ENCODE measurements around the gene SRC. TPM values are rescaled to one million over a fixed set of nuclear protein-coding genes. Genes with fewer than 3 reads are reported as not detected.
"Not testable (repeated sequence)": the region's sequence is repeated elsewhere in the genome, so short reads cannot be mapped to it uniquely, and the experiment has no call there.

SRC gene
- total RNA-seq, 1 donor from 2014 or later, result 72.7 TPM

GRCh38 chr20:37364927-37365272 lies 19.0 kb downstream of the SRC start:
- Mint-ChIP-seq H3K9me3 (peaks cover 3% of the 10 kb centered on the region), H3K4me3 (no peak overlapping the region), H3K27ac (peak overlapping the region; percentile 18), H3K4me1 (peaks cover 45% of the 10 kb centered on the region), H3K27me3 (no peaks in the 10 kb centered on the region), H3K36me3 (ENCODE audit: low read depth) (peaks cover 16% of the 10 kb centered on the region)
- ChIA-PET POLR2A (interaction anchor here (0.6 to 1.7 kb wide), 4 partner anchors 17 to 94 kb away, joined by 3 to 11 read pairs (median 5); no protein-coding TSS in a partner anchor), CTCF (interaction anchor here (0.7 to 3.2 kb wide), 6 partner anchors 19 to 170 kb away, joined by 3 to 18 read pairs (median 4); no protein-coding TSS in a partner anchor)
- TF ChIP-seq CTCF (IDR thresholded peaks at IDR 0.05), result no peak
- ATAC-seq (ENCODE audit: low read depth) (no peak), DNase-seq (no peak)
- intact Hi-C loops (cut with micrococcal nuclease), result loop anchor here (2.0 kb wide), 1 partner anchor 14 kb away; no protein-coding TSS in a partner anchor

GRCh38 chr20:37365760-37366638 lies 20.1 kb downstream of the SRC start:
- Mint-ChIP-seq H3K27ac (peak overlapping the region; percentile 80), H3K27me3 (no peaks in the 10 kb centered on the region), H3K4me3 (peak overlapping the region; percentile 49), H3K4me1 (peaks cover 45% of the 10 kb centered on the region), H3K9me3 (peaks cover 3% of the 10 kb centered on the region), H3K36me3 (ENCODE audit: low read depth) (peaks cover 16% of the 10 kb centered on the region)
- no peak for DNase-seq
- peak; percentile 88 for ATAC-seq (ENCODE audit: low read depth)
- intact Hi-C loops (cut with micrococcal nuclease), result loop anchor here (1.0 to 2.0 kb wide), 7 partner anchors 15 to 168 kb away; partner anchors contain the start of gene MANBAL
- ChIA-PET POLR2A (interaction anchor here (0.6 to 2.6 kb wide), 9 partner anchors 14 to 148 kb away, joined by 3 to 21 read pairs (median 4); partner anchors contain the start of gene SRC), CTCF (interaction anchor here (0.7 to 3.2 kb wide), 8 partner anchors 16 to 171 kb away, joined by 3 to 18 read pairs (median 4); no protein-coding TSS in a partner anchor)
- no peak for TF ChIP-seq CTCF (IDR thresholded peaks at IDR 0.05)

- CTCF ChIA-PET, result interaction anchor here (1.0 to 3.2 kb wide), 5 partner anchors 15 to 172 kb away, joined by 3 to 18 read pairs (median 4); no protein-coding TSS in a partner anchor
- Mint-ChIP-seq H3K27ac (peak overlapping the region; percentile 80), H3K4me1 (peaks cover 49% of the 10 kb centered on the region)
Observed at GRCh38 chr20:37366743-37367142, 20.8 kb downstream of the SRC start.

GRCh38 chr20:37369846-37370245 lies 23.9 kb downstream of the SRC start:
- no peak for TF ChIP-seq CTCF (IDR thresholded peaks at IDR 0.05)
- DNase-seq, result no peak
- Mint-ChIP-seq H3K9me3 (peaks cover 3% of the 10 kb centered on the region), H3K4me1 (peaks cover 51% of the 10 kb centered on the region), H3K27me3 (no peaks in the 10 kb centered on the region), H3K27ac (no peak overlapping the region), H3K4me3 (no peak overlapping the region), H3K36me3 (ENCODE audit: low read depth) (peaks cover 17% of the 10 kb centered on the region)
- intact Hi-C loops (cut with micrococcal nuclease), result no loop called here
- POLR2A ChIA-PET, result no interaction called here
- no peak for ATAC-seq (ENCODE audit: low read depth)
- CTCF ChIA-PET, result no interaction called here

More at GRCh38 chr20:37366743-37367142, 20.8 kb downstream of the SRC start:
- Mint-ChIP-seq H3K9me3 (peaks cover 3% of the 10 kb centered on the region), H3K36me3 (ENCODE audit: low read depth) (peaks cover 18% of the 10 kb centered on the region), H3K27me3 (no peaks in the 10 kb centered on the region), H3K4me3 (peak overlapping the region; percentile 49)
- DNase-seq (no peak), ATAC-seq (ENCODE audit: low read depth) (peak; percentile 25)
- intact Hi-C loops (cut with micrococcal nuclease), result loop anchor here (1.0 kb wide), 6 partner anchors 18 to 168 kb away; partner anchors contain the start of gene MANBAL
- TF ChIP-seq CTCF (IDR thresholded peaks at IDR 0.05), result no peak
- POLR2A ChIA-PET, result interaction anchor here (0.7 to 2.6 kb wide), 6 partner anchors 13 to 149 kb away, joined by 3 to 21 read pairs (median 4); partner anchors contain the start of gene SRC

GRCh38 chr20:37371845-37372244 lies 25.9 kb downstream of the SRC start:
- DNase-seq; intact Hi-C loops (cut with micrococcal nuclease); H3K27ac Mint-ChIP-seq; H3K4me3 Mint-ChIP-seq; H3K27me3 Mint-ChIP-seq; H3K9me3 Mint-ChIP-seq: not testable (repeated sequence)
- H3K4me1 Mint-ChIP-seq, result peaks cover 44% of the 10 kb centered on the region
- ATAC-seq (ENCODE audit: low read depth), result peak; percentile 16
- POLR2A ChIA-PET, result interaction anchor here (1.1 to 3.2 kb wide), 3 partner anchors 11 to 27 kb away, joined by 3 to 17 read pairs (median 3); no protein-coding TSS in a partner anchor
- CTCF ChIA-PET, result interaction anchor here (1.1 to 1.9 kb wide), 3 partner anchors 10 to 13 kb away, joined by 3 to 6 read pairs (median 4); no protein-coding TSS in a partner anchor
- H3K36me3 Mint-ChIP-seq (ENCODE audit: low read depth), result peaks cover 11% of the 10 kb centered on the region
